Activated CD4-positive, alpha-beta memory T cell treated with anti-CD3 and anti-CD28 coated beads, Interleukin-2, amount 10 ng/mL, durations not matched to agents 7 days and 5 days (primary cell): ENCODE data around the gene ASTN2. TPM values are rescaled to one million over a fixed set of nuclear protein-coding genes. Genes with fewer than 3 reads are reported as not detected.

ENCODE experiments used
- CTCF ChIA-PET: fragments of 350-600 bp; sonication (Branson Sonifier 250); formaldehyde crosslinking; loops from one replicate; lab custom pipeline; 2021; ENCODE audit warnings: antibody characterized with exemption, inconsistent platforms; lab: Charles Lee
- POLR2A ChIA-PET: fragments of 350-600 bp; sonication (Branson Sonifier 250); formaldehyde crosslinking; loops from one replicate; lab custom pipeline; 2021; ENCODE audit warnings: antibody characterized with exemption; lab: Charles Lee
- DNase-seq: peaks from one replicate; pipeline ENCODE4 v3.0.0-alpha.2; 2020
- H3K27ac Mint-ChIP-seq: one replicate; pipeline ENCODE4 v1.8.0; 2021; ENCODE audit warnings: mild to moderate bottlenecking, mixed read lengths
- H3K27me3 Mint-ChIP-seq: one replicate; pipeline ENCODE4 v1.8.0; 2021; ENCODE audit warnings: mixed read lengths
- H3K36me3 Mint-ChIP-seq: one replicate; pipeline ENCODE4 v1.8.0; 2021; ENCODE audit warnings: low read depth, mixed read lengths
- H3K4me1 Mint-ChIP-seq: one replicate; pipeline ENCODE4 v1.8.0; 2021; ENCODE audit warnings: mixed read lengths
- H3K4me3 Mint-ChIP-seq: one replicate; pipeline ENCODE4 v1.8.0; 2021; ENCODE audit warnings: mild to moderate bottlenecking, mixed read lengths
- H3K9me3 Mint-ChIP-seq: one replicate; pipeline ENCODE4 v1.8.0; 2021; ENCODE audit warnings: mixed read lengths
- total RNA-seq, 2 experiments: library from RNA; stranded (reverse); gene quantifications; one replicate each; pipeline ENCODE4 v1.2.3, GENCODE V29; 2021

The ASTN2 gene, protein sequence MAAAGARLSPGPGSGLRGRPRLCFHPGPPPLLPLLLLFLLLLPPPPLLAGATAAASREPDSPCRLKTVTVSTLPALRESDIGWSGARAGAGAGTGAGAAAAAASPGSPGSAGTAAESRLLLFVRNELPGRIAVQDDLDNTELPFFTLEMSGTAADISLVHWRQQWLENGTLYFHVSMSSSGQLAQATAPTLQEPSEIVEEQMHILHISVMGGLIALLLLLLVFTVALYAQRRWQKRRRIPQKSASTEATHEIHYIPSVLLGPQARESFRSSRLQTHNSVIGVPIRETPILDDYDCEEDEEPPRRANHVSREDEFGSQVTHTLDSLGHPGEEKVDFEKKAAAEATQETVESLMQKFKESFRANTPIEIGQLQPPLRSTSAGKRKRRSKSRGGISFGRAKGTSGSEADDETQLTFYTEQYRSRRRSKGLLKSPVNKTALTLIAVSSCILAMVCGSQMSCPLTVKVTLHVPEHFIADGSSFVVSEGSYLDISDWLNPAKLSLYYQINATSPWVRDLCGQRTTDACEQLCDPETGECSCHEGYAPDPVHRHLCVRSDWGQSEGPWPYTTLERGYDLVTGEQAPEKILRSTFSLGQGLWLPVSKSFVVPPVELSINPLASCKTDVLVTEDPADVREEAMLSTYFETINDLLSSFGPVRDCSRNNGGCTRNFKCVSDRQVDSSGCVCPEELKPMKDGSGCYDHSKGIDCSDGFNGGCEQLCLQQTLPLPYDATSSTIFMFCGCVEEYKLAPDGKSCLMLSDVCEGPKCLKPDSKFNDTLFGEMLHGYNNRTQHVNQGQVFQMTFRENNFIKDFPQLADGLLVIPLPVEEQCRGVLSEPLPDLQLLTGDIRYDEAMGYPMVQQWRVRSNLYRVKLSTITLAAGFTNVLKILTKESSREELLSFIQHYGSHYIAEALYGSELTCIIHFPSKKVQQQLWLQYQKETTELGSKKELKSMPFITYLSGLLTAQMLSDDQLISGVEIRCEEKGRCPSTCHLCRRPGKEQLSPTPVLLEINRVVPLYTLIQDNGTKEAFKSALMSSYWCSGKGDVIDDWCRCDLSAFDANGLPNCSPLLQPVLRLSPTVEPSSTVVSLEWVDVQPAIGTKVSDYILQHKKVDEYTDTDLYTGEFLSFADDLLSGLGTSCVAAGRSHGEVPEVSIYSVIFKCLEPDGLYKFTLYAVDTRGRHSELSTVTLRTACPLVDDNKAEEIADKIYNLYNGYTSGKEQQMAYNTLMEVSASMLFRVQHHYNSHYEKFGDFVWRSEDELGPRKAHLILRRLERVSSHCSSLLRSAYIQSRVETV (N-terminal part only)
- 1 to 10 TPM; 2.5 to 3.0 TPM for total RNA-seq

DNA sequence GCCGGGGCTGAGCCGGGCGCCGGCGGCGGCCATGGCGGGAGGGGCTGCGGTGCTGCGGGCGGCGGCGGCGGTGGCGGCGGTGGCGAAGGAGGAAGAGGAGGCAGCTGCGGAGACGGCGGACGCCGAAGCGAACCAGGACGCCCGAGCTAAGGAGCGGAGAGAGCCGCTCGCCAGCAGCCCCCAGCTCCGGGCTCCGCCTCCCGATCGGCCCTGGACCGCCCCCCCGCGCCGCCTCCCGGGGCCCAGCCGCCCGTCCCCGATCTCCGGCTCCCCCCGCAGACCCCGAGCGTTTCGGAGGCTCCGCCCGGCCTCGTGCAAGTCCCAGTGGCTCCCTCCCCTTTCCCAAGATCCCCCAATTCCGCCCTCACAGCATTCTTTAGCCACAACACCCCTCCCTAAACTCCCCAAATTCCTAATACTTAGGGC, at the start of gene ASTN2:
Gene ASTN2, minus strand, starts transcription at position 152 of the 426 bp plus-strand sequence. Its CDS starts 119 bp downstream, at position 33.
- H3K4me1 Mint-ChIP-seq = peaks cover 2% of the 10 kb centered on the region
- H3K9me3 Mint-ChIP-seq = no peaks in the 10 kb centered on the region
- H3K36me3 Mint-ChIP-seq = no peaks in the 10 kb centered on the region
- ChIA-PET CTCF (no interaction called here), POLR2A (no interaction called here)
- H3K4me3 Mint-ChIP-seq = no peak within 1 kb of the TSS
- no peak within 1 kb of the TSS for H3K27ac Mint-ChIP-seq
- DNase-seq = no peak
- peaks cover 24% of the 10 kb centered on the region for H3K27me3 Mint-ChIP-seq

DNA sequence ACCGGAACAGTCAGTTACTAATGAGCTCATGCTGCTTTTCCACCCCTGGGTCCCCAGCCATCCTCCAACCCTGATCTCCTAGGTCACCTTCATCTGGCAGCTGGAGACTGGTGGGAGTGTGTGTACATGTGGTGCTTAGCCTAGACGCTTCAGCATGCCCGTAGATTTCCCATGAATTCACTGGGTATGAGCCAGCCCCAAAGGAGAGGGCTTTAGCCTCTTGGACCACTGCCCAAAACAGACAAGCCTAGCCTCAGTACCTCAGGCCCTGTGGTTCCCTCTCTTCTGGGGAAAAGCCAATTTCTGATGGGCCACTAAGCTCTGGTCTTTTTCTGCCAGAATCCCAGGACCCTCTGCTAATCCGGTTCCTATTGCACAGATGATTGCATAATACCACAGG, 48.0 kb upstream of the ASTN2 start:
- ChIA-PET POLR2A (no interaction called here), CTCF (no interaction called here)
- no peaks in the 10 kb centered on the region for H3K27me3 Mint-ChIP-seq
- H3K9me3 Mint-ChIP-seq = peaks cover 2% of the 10 kb centered on the region
- no peak for DNase-seq
- H3K36me3 Mint-ChIP-seq = no peaks in the 10 kb centered on the region
- no peaks in the 10 kb centered on the region for H3K4me1 Mint-ChIP-seq
- H3K27ac Mint-ChIP-seq = no peak overlapping the region
- H3K4me3 Mint-ChIP-seq = no peak overlapping the region

DNA sequence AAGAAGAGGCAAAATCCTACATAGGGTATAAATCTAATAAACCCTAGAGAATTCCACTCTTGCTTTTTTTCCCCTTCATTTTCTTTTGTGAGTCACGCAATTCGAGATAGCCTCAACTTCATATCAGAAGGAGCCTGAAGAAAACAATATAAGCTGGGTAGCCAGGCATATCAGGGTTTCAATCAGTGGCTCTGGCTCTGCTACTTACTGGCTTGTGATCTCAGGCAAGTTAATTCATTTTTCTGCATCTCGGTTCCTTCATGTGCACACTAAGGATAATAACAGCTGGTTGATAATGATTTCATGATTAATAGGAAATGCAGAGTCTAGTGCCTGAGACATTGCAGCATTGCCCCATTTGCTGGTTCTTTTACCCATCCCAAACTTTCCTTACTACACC, 46.5 kb upstream of the ASTN2 start:
- Mint-ChIP-seq H3K9me3 (peaks cover 2% of the 10 kb centered on the region), H3K36me3 (no peaks in the 10 kb centered on the region), H3K4me1 (no peaks in the 10 kb centered on the region), H3K4me3 (no peak overlapping the region), H3K27me3 (no peaks in the 10 kb centered on the region), H3K27ac (no peak overlapping the region)
- POLR2A ChIA-PET = no interaction called here
- CTCF ChIA-PET = no interaction called here
- no peak for DNase-seq

DNA sequence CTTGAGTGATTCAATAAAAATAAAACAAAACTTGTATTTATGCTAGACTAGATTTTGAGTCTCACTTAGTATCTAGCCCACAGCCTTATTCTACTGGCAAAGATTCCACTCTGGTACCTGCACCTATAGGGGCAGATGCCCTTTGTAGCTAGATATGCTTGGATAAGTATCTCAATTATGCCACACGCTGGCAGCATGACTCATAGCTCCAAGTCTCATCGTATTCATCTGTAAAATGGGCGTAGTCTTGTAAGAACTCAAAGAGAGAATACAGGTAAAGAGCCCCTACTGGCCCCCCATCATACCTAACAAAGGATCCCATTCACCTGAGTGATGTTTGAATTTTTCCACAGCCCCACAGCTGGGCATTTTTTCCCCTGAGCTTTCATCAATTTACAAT, 45.9 kb upstream of the ASTN2 start:
- POLR2A ChIA-PET = no interaction called here

DNA sequence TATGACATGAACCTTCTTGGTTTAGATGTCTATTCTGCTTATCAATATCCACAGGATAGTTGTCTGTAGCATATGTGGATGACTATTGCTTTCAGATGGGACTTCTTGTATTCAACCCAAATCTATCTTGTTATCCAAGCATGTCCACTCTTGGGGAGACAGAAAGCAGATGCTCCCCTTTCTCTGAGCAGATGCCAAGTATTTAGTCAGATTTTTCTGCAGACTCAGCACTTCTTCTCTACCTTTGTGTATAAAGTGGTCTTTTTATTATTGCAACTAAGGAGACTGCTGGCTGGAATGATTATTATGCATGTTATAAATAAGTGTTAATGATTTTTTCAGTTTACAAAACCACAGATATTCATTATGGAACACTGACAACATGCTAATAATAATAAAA, 45.1 kb upstream of the ASTN2 start:
- DNase-seq = no peak
- Mint-ChIP-seq H3K36me3 (no peaks in the 10 kb centered on the region), H3K4me1 (no peaks in the 10 kb centered on the region), H3K9me3 (no peaks in the 10 kb centered on the region), H3K27me3 (no peaks in the 10 kb centered on the region), H3K27ac (no peak overlapping the region), H3K4me3 (no peak overlapping the region)
- CTCF ChIA-PET = no interaction called here
- POLR2A ChIA-PET = no interaction called here

More for the DNA sequence above, 45.9 kb upstream of the ASTN2 start:
- Mint-ChIP-seq H3K4me1 (no peaks in the 10 kb centered on the region), H3K9me3 (peaks cover under 1% of the 10 kb centered on the region), H3K27ac (no peak overlapping the region), H3K36me3 (no peaks in the 10 kb centered on the region), H3K27me3 (no peaks in the 10 kb centered on the region), H3K4me3 (no peak overlapping the region)
- CTCF ChIA-PET = no interaction called here
- DNase-seq = no peak

DNA sequence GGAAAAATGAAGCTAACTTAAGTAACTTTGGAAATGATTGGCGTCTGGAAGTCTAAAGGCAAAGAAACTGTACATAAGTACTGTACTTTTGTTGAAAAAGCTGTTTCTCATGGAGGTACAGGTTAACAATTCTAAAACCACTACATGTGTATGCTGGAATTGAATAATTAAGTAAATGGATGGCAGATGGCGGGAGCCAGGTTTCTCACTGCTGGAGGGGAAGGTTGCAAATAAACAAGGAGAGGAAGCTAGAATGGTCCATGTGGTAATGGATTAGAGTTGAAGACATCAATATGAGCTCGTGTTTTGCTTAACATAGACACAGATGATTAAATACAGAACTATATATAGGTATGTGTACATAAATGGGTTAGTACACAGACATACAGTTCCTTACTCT, 43.2 kb upstream of the ASTN2 start:
- DNase-seq = no peak
- Mint-ChIP-seq H3K36me3 (no peaks in the 10 kb centered on the region), H3K27me3 (no peaks in the 10 kb centered on the region), H3K4me3 (no peak overlapping the region), H3K4me1 (no peaks in the 10 kb centered on the region), H3K27ac (no peak overlapping the region), H3K9me3 (no peaks in the 10 kb centered on the region)
- ChIA-PET POLR2A (no interaction called here), CTCF (no interaction called here)

DNA sequence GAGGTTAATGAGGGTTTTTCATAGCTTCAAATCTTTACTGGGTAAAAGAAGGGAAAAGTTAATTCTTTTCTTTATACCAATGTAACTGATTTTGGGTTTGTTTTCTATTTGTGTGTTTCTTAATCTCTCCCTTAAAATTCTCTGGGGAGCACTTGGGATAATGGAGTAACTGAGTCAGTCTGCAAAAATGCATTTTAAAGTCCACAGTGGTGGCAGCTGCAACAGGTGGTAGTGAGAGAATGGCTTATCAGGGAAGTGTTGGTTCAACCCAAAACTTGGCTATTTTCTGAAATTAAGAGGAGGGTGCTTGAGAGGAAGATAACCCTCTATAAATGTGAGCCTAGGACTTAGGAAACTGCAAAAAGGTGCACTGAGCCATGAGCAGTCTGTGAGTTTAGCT, 39.9 kb upstream of the ASTN2 start:
- no peak overlapping the region for H3K4me3 Mint-ChIP-seq
- DNase-seq = no peak
- no peak overlapping the region for H3K27ac Mint-ChIP-seq
- H3K27me3 Mint-ChIP-seq = no peaks in the 10 kb centered on the region
- no peaks in the 10 kb centered on the region for H3K36me3 Mint-ChIP-seq
- no peaks in the 10 kb centered on the region for H3K9me3 Mint-ChIP-seq
- POLR2A ChIA-PET = no interaction called here
- H3K4me1 Mint-ChIP-seq = no peaks in the 10 kb centered on the region
- CTCF ChIA-PET = no interaction called here

DNA sequence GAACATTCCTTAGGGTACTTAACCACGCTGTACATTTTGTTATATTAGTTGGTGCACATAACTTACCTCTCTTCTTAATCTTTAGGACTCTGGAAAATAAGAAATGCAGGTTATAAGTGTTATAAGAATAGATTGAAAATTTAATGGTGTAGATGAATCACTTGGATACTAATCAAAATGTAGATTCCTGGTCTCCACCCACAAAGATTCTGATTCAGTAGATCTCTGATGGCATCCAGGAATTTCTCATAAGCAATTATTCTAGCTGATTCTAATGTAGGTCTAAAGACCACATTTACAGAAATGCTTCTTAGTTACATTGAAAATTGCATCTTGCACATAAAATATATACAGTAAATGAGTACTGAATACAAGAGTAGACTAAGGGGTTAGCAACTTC, 38.9 kb upstream of the ASTN2 start:
- no peak overlapping the region for H3K4me3 Mint-ChIP-seq
- no peaks in the 10 kb centered on the region for H3K27me3 Mint-ChIP-seq
- no peaks in the 10 kb centered on the region for H3K9me3 Mint-ChIP-seq
- ChIA-PET CTCF (no interaction called here), POLR2A (no interaction called here)
- no peak overlapping the region for H3K27ac Mint-ChIP-seq
- DNase-seq = no peak
- no peaks in the 10 kb centered on the region for H3K4me1 Mint-ChIP-seq
- no peaks in the 10 kb centered on the region for H3K36me3 Mint-ChIP-seq

DNA sequence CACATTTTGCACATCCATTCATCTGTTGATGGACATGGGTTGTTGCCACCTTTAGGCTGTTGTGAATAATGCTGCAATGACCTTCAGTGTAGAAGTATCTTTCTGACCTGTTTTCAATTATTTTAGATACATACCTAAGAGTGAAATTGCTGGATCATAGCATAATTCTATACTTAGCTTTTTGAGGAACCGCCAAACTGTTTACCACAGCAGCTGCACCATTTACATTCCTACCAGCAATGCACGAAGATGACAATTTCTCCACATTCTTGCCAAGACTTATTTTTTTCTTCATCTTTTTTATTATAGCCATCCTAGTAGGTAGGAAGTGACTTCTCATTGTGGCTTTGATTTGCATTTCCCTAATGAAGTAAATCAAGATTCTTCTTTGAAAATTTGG, 36.5 kb upstream of the ASTN2 start:
- ChIA-PET POLR2A (no interaction called here), CTCF (no interaction called here)
- Mint-ChIP-seq H3K4me3 (no peak overlapping the region), H3K9me3 (no peaks in the 10 kb centered on the region), H3K36me3 (no peaks in the 10 kb centered on the region), H3K27ac (no peak overlapping the region), H3K4me1 (no peaks in the 10 kb centered on the region), H3K27me3 (no peaks in the 10 kb centered on the region)
- no peak for DNase-seq

DNA sequence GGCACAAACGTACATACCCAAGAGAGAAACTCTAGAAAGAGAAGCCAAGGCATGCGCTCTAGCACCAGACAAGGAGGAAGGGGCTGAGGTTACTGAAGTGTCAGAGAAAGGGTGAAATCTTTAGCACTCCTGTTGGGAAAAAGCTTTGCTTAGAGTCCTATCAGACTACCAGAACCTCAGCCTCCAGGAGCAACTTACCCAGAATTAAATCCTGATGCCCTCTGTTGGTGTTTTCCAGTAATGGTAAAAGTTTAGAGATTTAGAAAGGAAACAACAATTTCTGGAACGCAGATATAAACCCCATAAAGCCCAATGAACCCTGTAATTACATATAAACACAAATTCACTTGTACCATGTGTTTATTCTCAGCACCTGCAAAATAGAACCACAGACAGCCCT, 33.2 kb upstream of the ASTN2 start:
- no peak for DNase-seq
- no peak overlapping the region for H3K4me3 Mint-ChIP-seq
- CTCF ChIA-PET = no interaction called here
- no peaks in the 10 kb centered on the region for H3K27me3 Mint-ChIP-seq
- H3K27ac Mint-ChIP-seq = no peak overlapping the region
- no peaks in the 10 kb centered on the region for H3K9me3 Mint-ChIP-seq
- POLR2A ChIA-PET = no interaction called here
- H3K4me1 Mint-ChIP-seq = no peaks in the 10 kb centered on the region
- H3K36me3 Mint-ChIP-seq = no peaks in the 10 kb centered on the region

DNA sequence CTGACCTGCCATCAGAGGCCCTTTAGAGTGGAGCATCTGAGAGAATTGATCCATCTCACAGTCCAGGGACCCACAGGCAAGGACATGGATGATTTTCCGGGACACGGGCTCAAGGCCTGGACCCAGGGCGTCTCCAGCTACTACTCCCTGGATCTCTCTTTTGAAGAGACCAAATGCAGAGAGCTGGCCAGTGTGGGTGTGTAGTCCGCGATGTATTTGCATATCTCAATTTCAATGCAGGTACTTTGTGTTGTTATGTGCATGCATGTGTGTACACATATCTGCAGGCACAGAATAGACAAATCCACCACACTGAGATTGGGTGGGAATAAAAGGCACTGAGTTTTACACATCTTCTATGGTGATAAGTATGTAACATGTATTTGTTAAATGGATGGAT, 30.8 kb upstream of the ASTN2 start:
- Mint-ChIP-seq H3K27me3 (no peaks in the 10 kb centered on the region), H3K4me3 (no peak overlapping the region), H3K27ac (no peak overlapping the region), H3K36me3 (no peaks in the 10 kb centered on the region), H3K9me3 (no peaks in the 10 kb centered on the region), H3K4me1 (no peaks in the 10 kb centered on the region)
- POLR2A ChIA-PET = no interaction called here
- CTCF ChIA-PET = no interaction called here
- DNase-seq = no peak

DNA sequence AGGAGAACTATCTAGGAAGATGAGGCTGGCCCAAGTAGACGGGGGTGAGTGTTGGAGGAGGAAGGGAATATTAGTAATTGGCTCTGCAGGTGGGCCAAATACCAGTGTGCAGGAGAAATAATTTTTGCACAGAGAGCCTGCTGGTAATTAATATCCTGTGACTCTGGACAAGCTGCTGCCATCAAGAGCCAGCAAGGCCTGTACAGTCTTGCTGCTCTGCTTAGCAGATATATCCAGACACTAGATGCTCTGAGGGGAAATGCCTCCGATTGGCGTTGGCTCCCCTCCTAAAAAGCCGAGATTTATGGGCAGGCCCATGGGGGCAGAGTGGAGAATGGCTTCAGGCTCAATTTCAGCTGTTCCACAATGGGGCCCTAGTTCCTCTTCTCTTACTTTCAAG, 29.6 kb upstream of the ASTN2 start:
- Mint-ChIP-seq H3K4me3 (no peak overlapping the region), H3K27me3 (no peaks in the 10 kb centered on the region), H3K4me1 (no peaks in the 10 kb centered on the region), H3K9me3 (no peaks in the 10 kb centered on the region), H3K36me3 (no peaks in the 10 kb centered on the region), H3K27ac (no peak overlapping the region)
- DNase-seq = no peak
- ChIA-PET CTCF (no interaction called here), POLR2A (no interaction called here)

DNA sequence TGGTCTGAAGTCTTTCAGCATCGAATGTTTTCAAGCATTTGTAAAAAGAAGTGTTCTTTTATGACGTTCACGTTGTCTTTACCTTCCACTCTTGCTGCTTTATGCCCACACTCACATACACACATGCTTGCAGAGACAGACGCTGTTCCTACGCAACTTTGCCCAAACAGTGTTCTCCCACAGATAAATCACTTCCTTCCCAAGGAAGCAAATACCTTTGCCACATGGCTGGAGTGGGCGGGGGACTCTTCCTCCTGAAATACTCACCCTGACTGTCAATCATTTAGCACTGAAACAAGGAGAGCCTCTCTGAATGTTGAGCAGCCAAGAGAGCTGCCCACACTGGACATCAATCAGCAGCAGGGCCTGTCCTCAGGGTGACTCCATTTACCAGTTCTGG, 22.4 kb upstream of the ASTN2 start:
- Mint-ChIP-seq H3K27ac (no peak overlapping the region), H3K27me3 (no peaks in the 10 kb centered on the region), H3K9me3 (no peaks in the 10 kb centered on the region), H3K4me3 (no peak overlapping the region), H3K4me1 (no peaks in the 10 kb centered on the region), H3K36me3 (no peaks in the 10 kb centered on the region)
- no peak for DNase-seq
- ChIA-PET CTCF (no interaction called here), POLR2A (no interaction called here)
